NOMO-1 (cell line): ENCODE results near the gene HNRNPDL.
"Not testable (repeated sequence)": the region's sequence is repeated elsewhere in the genome, so short reads cannot be mapped to it uniquely, and the experiment has no call there.

Experiments
- DNase-seq, 2 experiments: peaks; one replicate each; lab custom pipeline; 2025; ENCODE audit not compliant: unreplicated experiment in 2 of 2; lab: John Stamatoyannopoulos, UW

Gene HNRNPDL

DNA sequence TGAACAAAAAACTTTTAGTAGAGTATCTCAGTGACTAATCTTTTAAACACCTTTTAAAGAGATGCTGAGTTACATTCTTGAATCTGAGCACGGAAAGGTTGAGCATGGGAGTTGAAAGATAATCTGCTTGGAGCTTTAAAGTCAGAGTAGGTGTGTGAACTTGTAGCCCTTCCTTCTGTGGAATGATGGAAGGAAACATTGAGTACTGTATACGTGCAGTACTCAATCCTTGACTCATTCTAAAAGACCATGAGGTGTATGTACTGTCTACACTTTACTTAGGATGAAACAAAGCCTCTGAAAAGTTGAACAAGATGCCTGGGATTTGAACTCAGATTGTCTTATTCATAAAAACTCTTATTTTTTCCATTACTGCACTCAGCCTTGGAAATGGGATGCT lies 3.5 kb upstream of the HNRNPDL start:
- DNase-seq, result no peak

DNA sequence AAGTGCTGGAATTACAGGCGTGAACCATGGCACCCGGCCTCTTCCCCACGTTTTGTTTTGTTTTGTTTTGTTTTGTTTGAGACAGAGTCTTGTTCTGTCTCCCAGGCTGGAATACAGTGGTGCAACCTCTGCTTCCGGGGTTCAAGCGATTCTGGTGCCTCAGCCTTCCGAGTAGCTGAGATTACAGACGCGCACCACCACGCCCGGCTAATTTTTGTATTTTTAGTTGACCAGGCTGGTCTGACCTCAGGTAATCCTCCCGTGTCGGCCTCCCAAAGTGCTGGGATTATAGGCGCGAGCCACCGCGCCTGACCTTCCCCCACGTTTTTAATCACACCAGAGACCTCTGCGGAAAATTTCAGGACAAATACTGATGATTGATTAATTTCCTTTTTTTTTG lies 2.3 kb upstream of the HNRNPDL start:
- no peak for DNase-seq

DNA sequence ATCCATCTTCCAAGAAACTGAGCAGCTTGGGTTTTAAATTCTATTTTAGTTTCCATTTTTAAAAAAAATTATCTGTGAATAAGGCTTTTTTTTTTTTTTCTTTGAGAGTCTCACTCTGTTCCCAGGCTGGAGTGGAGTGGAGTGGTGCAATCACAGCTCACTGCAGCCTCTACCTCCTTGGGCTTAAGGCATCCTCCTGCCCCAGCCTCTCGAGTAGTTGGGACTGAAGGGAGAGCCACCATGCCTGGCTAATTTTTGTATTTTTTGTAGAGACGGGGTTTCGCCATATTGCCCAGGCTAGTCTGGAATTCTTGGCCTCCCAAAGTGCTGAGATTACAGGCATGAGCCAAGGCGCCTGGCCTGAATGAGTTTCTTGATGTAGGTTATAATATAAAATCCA lies 1.6 kb upstream of the HNRNPDL start:
- DNase-seq, result no peak

DNA sequence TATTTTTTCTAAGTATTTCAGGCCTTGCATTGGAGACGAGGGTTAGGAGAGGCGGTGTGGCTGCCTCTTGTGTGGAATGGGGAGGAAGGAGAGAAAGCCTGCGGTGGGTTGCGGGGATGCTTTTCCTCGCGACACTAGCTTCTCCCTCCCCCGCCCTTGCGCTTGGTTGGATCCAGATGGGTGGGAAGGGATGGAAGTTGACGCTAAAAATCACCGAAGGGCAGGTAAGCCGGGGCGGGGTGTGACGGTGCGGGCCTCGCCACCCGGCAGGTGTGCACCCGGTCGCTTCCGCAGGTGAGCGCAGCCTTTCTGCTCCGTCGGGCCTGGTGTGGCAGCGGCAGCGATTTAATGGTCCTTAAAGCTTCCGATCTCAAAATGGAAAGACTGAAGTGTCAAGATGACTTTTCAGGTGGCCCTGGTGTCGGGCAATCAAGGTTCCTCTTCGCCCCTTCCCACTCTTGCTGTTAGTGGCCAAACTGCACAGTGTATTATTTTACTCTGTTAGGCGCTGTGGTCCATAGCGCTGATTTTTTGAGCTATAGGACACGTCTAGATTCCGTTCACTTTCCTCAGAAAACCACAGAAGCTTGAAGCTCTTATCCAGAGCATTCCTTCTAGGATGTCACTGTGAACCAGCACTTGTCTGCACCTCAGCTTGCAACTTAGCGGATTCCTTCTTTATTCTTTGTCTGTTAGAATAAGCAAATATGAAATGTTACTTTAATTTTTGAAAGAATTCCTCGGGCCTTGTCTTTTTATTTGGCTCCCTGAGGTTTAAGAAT lies 893 bp upstream of the HNRNPDL start:
- peak in 1 of 2 experiments; percentile 14 for DNase-seq

DNA sequence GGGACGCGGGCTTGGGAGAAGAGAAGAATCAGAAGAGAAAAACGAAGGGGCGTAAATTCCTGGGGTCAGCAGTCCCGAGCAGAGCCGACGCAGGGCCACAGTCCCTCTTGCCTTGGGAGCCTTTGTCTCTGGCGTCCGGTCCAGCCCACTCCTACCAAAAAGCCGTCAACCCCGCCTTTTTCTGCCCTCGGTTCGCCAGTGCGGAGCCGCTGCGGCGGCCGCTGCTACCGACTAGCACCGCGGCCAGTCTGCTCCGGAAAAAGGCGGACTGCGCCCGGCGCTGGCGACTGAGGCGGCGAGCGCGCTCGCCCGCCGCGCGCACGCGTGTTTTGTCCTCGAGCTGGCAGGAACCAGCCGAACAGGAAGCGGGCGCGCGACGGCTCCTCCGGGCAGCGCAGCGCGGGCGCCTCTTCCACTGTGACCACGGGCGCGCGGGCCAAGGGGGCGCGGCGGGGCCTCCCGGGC lies 502 bp downstream of the HNRNPDL start:
- peak in 1 of 2 experiments; percentile 61 for DNase-seq

DNA sequence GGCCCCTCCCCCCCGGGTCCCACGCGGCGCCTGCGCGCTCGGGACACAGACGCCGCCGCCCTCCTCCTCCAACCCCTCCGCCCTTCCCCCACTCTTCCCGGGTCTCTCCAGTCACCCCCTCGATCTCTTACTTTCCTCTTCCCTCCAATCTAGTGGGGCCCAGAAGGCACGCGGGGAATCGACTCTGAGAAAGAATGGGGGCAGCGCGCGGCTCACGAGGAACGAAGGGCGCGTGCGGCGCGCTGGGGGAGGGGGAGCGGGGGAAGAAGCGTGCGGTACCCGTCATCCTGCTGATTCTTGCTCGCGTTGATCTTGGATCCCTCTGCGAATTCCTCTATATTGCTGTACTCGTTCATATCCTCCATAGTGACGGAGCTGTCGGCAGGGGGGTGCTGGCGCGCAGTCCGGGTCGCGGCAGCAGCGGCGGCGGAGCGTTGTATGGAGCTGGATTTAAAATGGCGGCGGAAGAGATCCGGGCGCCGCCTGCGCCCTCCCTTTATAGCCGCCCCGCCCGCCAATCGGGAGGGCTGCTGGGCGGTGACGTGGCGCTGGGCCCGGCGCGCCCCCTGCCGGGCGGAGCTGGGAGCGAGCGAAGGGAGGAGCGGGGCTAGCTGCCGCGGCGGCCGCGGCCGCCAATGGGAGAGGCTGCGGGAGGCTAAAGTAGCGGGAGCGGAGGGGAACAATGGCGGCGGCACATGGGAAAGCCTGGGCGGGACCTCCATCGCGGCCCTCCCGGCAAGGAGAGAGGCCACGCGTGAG lies 1.1 kb downstream of the HNRNPDL start:
- DNase-seq, result peak; percentile 86 to 92

DNA sequence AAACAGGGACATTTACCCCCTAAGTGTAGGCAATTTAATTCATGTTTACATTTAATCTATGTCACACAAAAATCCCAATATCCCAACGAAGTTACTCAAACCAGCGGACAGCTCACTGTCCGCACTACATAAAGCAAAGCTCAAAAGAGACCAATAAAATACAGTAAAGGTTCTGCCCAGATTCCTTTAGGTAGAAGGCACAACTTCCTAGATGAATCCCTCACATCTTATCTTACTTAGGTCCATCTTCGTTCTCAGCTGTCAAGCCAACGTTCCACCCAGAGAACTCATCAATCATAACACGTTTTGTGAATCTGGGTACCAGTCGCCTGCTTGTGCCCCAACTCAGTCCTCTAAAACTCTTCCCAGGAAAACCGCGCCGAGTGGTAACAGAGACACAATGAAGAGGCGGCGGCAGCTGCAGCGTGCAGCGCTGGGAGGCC lies 1.7 kb downstream of the HNRNPDL start:
- peak in 1 of 2 experiments; percentile 57 for DNase-seq

DNA sequence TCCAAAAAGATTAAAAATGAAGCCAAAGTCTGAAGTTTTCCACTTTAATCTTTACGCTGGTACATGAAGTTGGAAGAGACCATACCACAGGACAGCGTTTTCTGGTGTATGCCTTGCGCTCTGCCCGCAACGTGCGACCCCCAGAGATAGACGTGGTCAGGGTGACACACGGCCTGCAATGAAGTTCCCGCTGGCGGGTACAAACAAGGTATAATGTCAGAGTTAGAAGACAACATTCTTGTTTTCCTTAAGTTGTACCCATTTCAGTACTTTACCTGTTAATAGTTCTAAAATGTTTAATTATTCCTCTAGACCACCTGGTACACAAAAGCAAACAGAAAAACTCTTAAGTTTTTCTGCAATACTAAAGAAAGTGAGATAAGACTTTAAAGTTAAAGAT lies 4.8 kb downstream of the HNRNPDL start:
- no peak for DNase-seq

DNA sequence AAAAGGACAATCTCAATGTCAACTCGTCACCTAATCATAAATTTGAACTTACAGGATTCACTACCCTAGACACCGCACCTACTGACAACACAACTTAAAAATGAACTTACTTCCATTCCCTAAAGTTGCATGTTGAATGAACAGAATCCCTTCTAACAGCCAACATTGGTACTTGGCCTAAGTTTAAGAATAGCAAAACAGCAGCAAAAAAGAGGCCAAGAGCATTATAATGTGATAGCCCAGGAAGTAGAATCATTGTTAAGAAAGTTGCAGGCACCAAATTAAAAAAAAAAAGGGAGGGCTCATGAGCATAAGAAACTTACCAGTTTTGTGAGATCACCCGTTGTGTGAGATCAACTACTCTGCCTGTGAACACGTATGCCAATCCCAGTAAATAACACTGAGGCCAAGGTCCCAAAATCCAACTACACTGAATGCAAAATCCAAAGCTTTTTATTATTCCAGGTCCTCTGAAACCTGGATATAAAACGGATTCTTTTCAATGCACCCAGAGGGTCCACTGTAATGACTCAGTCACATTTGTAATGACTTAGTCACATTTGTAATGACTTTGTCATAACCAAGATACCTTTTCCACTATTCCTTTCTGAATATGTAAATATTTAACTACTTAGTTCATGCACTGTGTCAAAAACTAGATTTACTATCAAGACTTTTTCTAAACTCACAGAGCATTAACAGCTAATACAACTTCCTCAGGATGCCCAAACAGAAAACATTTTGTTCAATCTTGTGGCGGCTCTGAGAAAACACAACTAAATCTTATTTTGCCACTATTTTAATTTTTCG lies 6.8 kb downstream of the HNRNPDL start:
- DNase-seq, result no peak

DNA sequence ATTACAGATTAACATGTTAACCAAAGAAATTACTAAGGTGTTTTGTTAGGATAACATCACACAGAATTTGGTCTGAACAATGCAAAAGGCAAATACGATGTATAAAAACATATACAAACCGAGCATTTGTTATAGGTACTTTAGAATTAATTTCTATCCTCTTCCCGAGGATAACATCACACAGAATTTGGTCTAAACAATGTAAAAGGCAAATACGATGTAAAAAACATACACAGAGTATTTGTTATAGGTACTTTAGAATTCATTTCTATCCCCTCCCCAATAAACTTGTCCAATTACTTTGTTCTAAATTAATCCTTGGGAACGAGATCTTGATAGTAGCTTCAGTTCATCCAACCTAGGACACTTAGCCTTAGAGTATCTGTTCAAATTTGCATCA lies 7.6 kb downstream of the HNRNPDL start:
- DNase-seq, result no peak

DNA sequence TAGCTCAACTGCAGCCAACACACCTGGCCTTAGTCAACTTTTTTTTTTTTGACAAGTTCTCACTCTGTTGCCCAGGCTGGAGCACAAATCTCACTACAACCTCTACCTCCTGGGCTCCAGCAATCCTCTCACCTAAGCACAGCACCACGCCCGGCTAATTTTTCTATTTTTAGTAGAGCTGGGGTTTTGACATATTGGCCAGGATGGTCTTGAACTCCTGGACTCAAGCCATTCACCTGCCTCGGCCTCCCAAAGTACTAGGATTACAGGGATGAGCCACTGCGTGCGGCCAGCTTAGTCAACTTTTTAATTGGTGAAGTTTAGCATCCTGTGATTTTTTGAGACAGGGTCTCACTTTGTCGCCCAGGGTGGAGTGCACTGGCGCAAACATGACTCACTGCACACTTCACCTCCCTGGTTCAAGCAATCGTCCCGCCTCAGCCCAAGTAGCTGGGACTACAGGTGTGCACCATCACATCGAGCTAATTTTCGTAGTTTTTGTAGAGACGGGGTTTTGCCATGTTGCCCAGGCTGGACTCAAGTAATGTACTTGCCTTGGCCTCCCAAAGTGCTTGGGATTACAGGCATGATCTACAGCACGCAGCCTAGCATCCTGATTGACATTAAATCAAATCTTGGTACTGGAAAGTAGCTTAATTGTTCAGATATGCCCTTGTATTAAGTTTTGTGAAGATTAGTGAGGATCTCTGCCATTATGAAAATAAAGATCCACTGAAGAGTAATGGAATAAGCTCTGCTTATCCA lies 8.3 kb downstream of the HNRNPDL start:
- DNase-seq, result no peak

DNA sequence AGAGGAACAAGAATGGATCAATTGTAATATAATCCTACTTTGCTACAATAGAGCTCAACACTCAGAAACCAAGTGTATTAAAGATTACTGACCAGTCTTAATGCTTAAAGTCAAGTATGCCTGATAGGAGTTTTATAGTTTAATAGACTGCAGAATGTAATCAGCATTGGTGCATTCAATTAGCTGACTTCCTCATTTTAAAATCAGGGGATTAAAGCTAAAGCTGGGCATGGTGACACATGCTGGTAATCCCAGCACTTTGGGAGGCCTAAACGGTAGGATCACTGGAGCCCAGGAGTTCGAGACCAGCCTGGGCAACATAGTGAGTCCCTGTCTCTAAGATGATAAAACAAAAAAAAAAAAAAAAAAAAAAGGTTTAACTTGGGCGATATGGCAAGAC lies 10.8 kb downstream of the HNRNPDL start:
- peak in 1 of 2 experiments; percentile 15 for DNase-seq

DNA sequence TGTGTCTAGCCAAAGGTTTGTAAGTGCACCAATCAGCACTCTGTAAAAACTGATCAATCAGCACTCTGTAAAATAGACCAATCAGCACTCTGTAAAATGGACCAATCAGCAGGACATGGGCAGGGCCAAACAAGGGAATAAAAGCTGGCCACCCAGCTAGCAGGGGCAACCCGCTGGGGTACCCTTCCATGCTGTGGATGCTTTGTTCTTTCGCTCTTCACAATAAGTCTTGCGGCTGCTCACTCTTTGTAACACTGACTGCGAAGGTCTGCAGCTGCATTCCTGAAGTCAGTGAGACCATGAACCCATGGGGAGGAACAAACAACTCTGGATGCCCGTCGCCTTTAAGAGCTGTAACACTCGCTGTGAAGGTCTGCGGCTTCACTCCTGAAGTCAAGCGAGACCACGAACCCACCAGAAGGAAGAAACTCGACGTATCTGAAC lies 14.3 kb downstream of the HNRNPDL start:
- DNase-seq, result no peak

DNA sequence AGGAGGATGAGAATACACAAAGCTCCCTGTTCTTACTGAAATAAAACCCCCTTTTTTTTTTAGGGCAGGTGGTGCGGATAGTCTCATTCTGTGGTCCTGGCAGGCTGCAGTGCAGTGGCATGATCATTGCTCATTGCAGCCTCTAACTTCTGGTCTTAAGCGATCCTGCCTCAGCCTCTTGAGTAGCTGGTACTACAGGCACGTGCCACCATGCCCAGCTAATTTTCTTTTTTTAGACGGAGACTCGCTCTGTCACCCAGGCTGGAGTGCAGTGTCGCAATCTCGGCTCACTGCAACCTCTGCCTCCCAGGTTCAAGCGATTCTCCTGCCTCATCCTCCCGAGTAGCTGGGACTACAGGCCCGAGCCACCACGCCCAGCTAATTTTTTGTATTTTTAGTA lies 15.2 kb downstream of the HNRNPDL start:
- DNase-seq, result not testable (repeated sequence)

DNA sequence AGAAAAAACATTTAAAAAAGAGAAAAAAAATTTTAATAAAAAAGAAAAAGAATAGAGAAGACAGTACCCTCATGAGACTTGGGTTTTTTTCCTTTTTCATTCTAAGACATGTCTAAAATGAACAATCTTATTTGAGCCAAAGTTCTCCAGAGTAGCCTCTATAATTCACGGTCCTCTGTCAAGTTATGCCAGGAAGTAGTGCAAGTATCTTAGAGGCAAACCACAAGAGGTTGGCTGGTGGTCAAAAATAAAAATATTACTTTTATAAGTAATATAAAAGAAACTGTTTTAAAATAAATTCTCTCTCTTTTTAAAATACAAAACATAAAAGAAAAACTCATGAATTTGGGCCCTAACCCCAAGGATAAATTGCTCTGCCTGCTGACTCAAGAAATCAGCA lies 26.5 kb downstream of the HNRNPDL start:
- no peak for DNase-seq

DNA sequence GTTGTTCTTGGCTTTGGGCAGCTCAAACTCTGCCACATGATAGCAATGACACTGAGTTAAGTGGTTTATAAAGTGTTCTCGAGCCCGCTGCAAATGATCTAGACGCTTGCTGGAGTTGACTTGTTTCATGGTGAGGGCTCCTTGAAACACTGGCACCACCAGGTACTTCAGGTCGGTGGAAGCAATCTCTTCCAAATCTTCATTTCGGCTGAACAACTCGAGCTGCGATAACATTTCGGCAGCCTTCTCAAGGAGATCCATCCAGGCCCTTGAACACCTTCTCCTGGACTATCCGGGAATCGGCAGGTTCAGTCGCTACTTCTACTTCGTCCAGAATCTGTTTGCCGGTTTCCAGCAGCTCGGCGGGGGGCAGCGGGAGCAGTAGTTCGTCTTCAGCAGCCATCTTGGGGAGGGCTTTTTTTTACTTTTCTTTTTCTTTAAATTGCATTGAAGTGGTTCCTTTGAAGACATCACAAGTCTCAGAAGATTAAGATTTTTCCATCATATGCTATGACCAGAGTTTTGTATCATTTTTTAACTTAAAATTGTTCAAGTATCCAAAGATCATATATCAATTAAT lies 28.0 kb downstream of the HNRNPDL start:
- no peak for DNase-seq

DNA sequence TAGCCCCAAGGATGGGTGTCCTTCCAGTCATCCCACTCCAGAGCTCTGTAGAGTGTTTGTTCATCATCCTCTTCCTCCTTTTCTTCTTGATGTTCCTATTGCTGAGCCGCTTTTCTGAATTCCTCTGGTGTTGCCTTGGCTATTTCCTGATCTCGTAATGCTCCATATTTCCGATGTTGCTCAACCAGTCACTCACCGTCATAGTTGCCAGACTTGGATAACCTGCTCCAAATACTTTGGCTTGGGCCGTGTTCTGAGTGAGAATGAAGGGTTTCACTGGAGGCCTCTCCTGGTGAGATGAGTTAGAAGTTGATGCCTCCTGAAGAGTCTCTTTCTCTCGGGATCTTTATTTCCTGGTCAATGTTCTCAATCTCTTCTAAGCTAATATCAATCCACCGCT lies 28.7 kb downstream of the HNRNPDL start:
- DNase-seq, result no peak

DNA sequence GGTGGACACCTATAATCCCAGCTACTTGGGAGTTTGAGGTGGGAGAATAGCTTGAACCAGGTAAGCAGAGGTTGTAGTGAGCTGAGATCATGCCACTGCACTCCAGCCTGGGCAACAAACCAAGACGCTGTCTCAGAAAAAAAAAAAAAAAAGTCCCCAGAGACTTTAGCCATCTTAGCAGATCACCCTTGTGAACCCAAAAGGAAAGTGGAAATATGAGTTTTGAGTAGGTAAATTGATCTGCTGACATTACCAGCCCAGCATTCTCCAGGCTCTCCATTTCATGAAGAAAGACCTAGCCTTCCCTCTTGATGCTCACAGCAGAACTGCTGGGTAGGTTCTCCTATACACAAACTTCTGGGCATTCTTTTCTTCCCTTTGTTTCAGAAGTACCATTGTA lies 32.0 kb downstream of the HNRNPDL start:
- no peak for DNase-seq

DNA sequence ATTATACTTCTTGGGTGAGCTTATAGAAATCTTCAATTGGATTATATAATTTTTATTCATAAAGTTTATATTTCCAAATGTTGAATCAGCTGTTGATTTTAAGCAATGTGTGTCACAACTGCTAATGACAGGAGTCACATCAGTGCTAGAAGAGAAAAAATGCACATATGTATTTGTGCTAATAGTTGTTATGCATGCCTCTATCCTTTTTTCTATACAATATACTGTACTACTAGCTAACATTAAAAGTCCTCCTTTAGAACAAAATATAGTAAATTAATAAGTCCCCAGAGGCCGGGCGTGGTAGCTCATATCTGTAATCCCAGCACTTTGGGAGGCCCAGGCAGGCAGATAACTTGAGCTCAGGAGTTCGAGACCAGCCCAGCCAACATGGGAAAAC lies 32.7 kb downstream of the HNRNPDL start:
- no peak for DNase-seq

DNA sequence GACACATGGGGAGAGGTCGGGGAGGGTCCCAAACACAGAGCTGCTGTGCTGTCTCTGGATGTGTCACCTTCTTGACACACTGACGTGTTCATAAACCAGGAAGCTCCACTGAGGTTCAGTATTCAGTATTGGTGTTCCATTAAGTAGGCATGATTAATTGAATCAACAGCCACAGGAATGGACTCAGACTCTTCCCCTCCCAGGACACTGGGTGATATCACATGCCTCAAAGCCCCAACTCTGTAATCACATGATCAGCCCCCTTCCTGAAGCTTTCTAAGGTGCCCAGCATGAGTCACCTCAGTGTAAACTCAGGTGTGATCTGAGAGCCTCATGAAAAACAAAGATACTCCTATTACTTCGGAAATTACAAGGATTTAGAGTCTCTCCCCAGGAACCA lies 35.4 kb downstream of the HNRNPDL start:
- DNase-seq, result no peak
